ENCODE data around the gene NFKBIA.

GRCh38 chr14:35418093-35418492, 13.5 kb upstream of the NFKBIA start:
- TF ChIP-seq POLR2A (IDR thresholded peaks at IDR 0.05; ENCODE audit: control extremely low read depth in 1 of 2, low read depth in 2 of 2, low read length in 2 of 2) = no peak
- no peak for TF ChIP-seq BRCA1 (IDR thresholded peaks at IDR 0.05; ENCODE audit: low read depth, low read length)
- no peak for TF ChIP-seq EP300 (IDR thresholded peaks at IDR 0.05; ENCODE audit: borderline replicate concordance in 1 of 2, low read depth in 2 of 2, low read length in 2 of 2)
- TF ChIP-seq SIRT6 (IDR thresholded peaks at IDR 0.05; ENCODE audit: low read length) = no peak
- no peak for TF ChIP-seq CREB1 (IDR thresholded peaks at IDR 0.05)
- no peak for TF ChIP-seq ASH2L (IDR thresholded peaks at IDR 0.05; ENCODE audit: low read length)

Data from H1 (cell line).